Measurements from ENCODE around the gene CRIP2.

Gene CRIP2

GRCh38 chr14:105460116-105460515 lies 14.5 kb upstream of the CRIP2 start:
- in situ Hi-C loops (cut with MboI; ENCODE audit: low sequenced_read_pairs), result no loop called here

- in situ Hi-C loops (cut with MboI; ENCODE audit: low sequenced_read_pairs), result no loop called here
These were observed 14.0 kb upstream of the CRIP2 start for GRCh38 chr14:105460616-105461015.

GRCh38 chr14:105461903-105462302 lies 12.7 kb upstream of the CRIP2 start:
- in situ Hi-C loops (cut with MboI; ENCODE audit: low sequenced_read_pairs), result no loop called here

- in situ Hi-C loops (cut with MboI; ENCODE audit: low sequenced_read_pairs), result no loop called here
These were observed 10.1 kb upstream of the CRIP2 start for GRCh38 chr14:105464501-105464900.

- in situ Hi-C loops (cut with MboI; ENCODE audit: low sequenced_read_pairs), result no loop called here
These were observed 9.2 kb upstream of the CRIP2 start for GRCh38 chr14:105465209-105466031.

GRCh38 chr14:105466531-105467248 lies 7.9 kb upstream of the CRIP2 start:
- in situ Hi-C loops (cut with MboI; ENCODE audit: low sequenced_read_pairs), result no loop called here

- in situ Hi-C loops (cut with MboI; ENCODE audit: low sequenced_read_pairs), result no loop called here
These were observed 7.2 kb upstream of the CRIP2 start for GRCh38 chr14:105467249-105467941.

GRCh38 chr14:105467942-105468471 lies 6.6 kb upstream of the CRIP2 start:
- in situ Hi-C loops (cut with MboI; ENCODE audit: low sequenced_read_pairs), result no loop called here

GRCh38 chr14:105468621-105469241 lies 5.9 kb upstream of the CRIP2 start:
- in situ Hi-C loops (cut with MboI; ENCODE audit: low sequenced_read_pairs), result no loop called here

- in situ Hi-C loops (cut with MboI; ENCODE audit: low sequenced_read_pairs), result no loop called here
These were observed 4.9 kb upstream of the CRIP2 start for GRCh38 chr14:105469456-105470349.

- in situ Hi-C loops (cut with MboI; ENCODE audit: low sequenced_read_pairs), result no loop called here
These were observed 4.0 kb upstream of the CRIP2 start for GRCh38 chr14:105470350-105471296.

GRCh38 chr14:105471297-105471821 lies 3.3 kb upstream of the CRIP2 start:
- in situ Hi-C loops (cut with MboI; ENCODE audit: low sequenced_read_pairs), result no loop called here

GRCh38 chr14:105471823-105472485 lies 2.7 kb upstream of the CRIP2 start:
- in situ Hi-C loops (cut with MboI; ENCODE audit: low sequenced_read_pairs), result no loop called here

- in situ Hi-C loops (cut with MboI; ENCODE audit: low sequenced_read_pairs), result no loop called here
These were observed 2.1 kb upstream of the CRIP2 start for GRCh38 chr14:105472486-105472991.

- in situ Hi-C loops (cut with MboI; ENCODE audit: low sequenced_read_pairs), result no loop called here
These were observed 1.5 kb upstream of the CRIP2 start for GRCh38 chr14:105473033-105473676.

- in situ Hi-C loops (cut with MboI; ENCODE audit: low sequenced_read_pairs), result no loop called here
These were observed 741 bp upstream of the CRIP2 start for GRCh38 chr14:105473677-105474482.

Data from HL-60/S4 (cell line).